GM21423 (cell line): ENCODE results near the gene CFAP74.

Experiments used
- ATAC-seq: cut with Tn5 transposase; IDR thresholded peaks from one replicate; pipeline ENCODE4 v1.9.1; 2021; ENCODE audit warnings: mild to moderate bottlenecking, moderate library complexity; ENCODE audit not compliant: unreplicated experiment

CFAP74 gene

DNA sequence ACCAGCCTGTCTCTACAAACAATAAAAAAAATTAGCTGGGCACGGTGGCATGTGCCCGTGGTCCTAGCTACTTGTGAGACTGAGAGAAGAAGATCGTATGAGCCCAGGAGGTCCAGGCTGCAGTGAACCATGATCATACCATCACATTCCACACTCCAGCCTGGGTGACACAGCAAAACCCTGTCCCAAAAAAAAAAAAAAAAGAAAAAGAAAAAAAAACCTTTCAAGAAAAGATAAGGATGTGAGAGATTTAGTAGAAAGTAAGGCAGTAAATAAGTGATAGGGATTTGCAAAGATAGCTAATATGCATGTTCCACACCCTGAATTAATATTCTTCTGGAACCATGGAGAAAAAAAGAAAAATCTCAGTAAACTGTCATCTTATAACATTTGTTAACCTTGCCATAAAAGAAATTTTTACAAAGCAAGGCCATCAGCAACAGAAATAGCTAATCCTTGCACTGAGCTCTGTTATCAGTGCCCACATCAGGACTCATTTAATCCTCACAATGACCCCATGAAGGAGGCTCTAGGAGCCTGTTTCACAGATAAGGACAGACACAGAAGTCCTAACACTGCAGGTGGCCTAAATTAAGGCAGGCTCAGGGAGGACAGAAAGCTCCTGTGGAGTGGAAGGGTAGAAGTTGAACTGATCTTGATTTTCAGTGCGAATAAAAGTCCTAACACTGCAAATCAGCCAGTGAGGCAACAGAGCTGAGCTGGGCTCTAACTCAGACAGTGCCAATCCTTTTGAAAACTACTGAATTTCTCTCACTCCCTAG lies 120.3 kb downstream of the CFAP74 start:
- no peak for ATAC-seq

DNA sequence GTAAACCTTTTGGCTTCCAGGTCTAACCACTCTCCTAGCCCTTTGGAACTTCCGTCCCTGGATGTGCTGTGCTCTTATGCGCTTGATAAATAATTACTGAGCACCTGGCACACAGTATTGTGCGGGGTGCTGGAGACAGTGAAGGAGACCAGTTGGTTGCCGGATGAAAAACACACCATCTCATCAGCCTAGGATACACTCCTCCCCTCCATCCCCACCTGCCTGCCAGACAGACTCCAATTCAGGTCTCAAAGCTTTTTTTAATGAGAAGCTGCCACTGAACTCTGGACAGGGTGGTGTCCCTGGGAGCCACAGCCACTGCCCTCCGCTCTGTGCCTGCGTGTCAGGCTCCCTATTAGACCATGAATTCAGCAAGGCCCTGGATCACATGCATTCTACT lies 121.9 kb downstream of the CFAP74 start:
- ATAC-seq, result no peak

DNA sequence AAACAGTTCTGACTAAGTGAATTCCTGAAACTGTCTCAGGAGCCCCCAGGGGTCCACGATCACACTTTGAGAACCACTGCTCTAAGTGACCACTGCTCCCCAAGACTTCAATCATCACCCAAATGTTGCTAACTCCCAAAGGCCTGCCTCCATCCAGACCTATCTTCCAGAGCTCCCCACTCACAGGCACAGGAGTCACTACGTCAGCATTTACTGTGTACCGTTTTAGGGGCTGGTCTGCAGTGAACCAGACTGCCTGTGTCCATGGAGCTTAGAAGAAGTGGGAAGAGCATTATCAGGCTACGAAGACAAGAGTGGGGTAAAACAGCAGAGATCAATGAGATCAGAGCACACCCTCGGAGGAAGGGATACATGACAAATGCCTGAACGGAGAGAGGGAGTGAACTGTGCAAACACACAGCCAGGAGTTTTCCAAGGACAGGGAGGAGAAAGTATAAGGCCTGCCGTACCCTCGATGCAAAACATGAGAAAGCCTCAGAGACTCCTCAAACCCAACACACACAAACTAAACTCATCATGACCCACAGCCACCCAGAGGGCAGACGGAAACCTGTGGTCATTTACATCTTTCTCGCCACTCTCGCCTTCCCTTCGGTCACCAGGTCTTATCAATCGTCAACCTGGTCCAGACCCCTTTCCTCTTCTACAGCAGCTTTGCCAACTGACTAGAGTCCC lies 122.8 kb downstream of the CFAP74 start:
- no peak for ATAC-seq

DNA sequence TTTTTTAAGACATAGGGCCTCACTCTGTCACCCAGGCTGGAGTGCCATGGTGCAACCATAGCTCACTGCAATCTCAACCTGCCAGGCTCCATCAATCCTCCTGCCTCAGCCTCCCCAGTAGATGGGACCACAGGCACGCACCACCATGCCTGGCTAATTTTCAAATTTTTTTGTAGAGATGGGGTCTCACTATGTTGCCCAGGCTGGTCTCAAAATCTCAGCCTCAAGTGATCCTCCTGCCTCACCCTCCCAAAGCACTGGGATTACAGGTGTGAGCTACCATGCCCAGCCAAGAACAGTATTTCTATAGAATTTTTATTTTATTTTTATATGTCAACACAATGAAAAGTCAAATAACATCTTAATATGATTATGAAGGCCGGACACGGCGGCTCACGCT lies 123.6 kb downstream of the CFAP74 start:
- no peak for ATAC-seq

DNA sequence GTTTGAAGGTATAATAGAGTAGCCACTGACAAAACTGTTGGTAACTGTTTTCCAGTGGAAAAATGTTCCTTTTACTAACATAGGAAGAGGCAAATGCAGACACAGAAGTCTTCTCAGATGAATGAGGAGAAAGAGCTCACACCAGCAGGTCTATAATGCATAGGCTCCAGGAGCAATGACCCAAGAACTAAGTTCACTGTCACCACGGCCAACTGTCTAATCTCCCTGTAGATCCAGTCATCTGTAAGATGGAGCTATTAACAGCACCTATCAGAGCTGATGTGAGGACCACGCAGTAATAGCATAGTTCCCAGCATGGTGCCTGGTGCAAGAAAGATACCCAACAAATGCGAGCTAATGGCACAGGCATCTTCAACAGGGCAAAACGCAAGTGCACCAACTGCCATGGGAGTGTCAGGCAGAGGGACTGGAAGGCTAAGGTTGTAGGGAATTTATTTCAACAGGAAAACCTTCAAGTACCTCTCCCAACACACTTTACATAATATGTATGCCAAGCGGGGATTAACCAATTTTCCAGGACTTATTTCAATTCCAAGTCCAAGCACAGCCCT lies 125.6 kb downstream of the CFAP74 start:
- no peak for ATAC-seq

DNA sequence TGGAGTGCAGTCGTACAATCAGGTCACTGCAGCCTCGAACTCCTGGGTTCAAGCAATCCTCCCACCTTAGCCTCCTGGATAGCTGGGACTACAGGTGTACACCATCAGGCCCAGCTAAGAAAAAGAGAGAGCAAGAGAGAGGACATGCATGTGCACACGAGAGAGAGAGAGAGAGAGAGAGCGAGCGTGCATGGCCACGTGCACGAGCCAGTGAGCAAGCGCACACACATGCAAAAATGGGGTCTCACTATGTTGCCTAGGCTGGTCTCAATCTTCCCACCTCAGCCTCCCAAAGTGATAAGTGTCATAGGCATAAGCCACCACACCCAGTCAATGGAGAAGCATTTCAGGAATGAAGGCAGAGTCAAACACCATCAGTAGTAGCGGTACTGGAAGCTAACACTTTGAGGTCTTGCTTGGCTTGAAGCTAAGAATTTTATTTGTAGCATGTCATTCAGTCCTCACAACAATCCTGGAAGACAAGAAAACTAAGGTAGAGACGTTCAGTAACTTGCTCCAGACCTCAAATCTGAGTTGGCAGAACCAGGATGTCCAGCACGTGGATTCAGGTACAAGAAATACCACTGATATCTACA lies 127.2 kb downstream of the CFAP74 start:
- ATAC-seq, result no peak

DNA sequence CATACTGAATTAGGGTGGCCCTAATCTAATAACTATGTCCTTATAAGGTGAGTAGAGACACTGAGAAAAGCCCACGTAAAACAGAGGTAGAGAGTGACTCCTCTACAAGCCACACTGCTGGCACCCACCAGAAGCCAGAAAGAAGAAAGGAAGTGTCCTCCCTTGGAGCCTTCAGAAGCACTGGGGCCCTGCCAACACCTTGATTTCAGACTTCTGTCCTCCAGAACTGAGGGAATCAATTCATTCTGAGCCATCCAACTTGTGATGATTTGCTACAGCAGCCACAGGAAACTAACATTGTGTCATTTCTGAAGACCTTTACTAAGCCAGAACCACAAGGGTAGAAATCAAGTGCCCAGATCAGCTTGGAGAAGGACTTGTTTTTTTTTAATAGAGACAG lies 127.7 kb downstream of the CFAP74 start:
- ATAC-seq, result no peak

DNA sequence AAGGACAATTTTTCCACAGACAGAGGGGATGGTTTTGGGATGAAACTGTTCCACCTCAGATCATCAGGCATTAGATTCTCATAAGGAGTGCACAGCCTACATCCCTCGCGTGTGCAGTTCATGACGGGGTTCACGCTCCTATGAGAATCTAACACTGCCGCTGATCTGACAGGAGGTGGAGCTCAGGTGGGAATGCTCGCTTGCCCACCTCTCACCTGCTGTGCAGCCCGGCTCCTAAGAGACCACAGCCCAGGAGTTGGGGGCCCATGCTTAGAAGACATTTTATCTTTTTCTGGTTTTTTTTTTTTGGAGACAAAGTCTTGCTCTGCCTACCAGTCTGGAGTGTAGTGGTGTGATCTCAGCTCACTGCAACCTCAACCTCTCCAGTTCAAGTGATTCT lies 128.7 kb downstream of the CFAP74 start:
- ATAC-seq, result no peak

DNA sequence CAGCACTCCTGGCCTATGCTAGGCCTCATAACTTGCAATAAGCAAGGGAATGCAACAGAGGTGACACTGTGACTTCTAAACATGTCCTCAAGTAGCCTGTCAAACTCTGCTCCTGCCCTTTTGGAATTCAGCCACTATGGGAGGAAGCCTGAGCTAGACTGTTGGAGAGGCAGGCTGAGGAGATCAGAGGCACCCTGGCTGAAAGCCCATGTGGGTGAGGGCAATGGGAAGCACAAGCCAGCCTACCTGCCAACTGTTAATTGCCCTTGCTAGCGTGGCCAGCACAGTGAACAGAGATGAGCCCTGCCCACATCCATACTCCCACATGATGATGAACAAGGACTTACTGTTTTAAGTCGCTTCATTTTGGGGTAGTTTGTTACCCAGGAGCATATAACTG lies 130.4 kb downstream of the CFAP74 start:
- ATAC-seq, result no peak

DNA sequence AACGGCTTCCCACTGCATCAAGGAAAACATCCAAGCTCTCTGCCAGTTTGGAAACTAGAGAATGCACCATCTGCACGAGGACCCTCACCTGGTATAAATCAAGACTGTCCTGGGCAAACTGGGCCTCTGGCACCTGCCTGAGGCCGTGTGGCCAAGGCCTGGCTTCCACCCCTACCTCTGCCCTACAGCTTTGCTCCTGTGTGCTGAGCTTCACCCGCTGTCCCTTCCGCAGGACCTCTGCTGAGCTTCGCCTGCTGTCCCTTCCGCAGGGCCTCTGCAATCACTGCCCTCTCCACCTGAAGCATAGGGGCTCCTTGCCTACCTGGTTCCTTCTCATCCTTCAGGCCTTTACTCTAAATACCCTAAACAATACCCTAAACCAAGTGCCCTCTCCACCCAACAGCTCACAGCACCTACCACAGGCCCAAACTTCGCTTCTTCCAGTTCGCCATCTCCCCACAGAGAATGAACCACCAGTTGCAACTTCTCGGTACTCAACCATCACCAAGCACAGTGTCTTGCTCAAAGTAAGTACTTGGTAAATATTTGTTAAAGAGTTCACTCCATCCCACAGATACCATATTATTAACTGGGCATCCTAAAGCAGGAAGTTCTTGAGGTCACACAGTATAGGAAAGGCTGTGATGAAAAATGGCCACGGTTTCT lies 131.1 kb downstream of the CFAP74 start:
- ATAC-seq, result no peak
